Activated T-helper 2 cell treated with anti-CD3 and anti-CD28 coated beads, Interferon-gamma antibody, Interleukin-2, Interleukin-4, amounts not matched to agents 10 μg/mL and 5 μg/mL and 100 μg/mL, durations not matched to agents 14 hours and 24 hours and 36 hours (primary cell): Measurements from ENCODE around the gene PRXL2A. TPM values are rescaled to one million over a fixed set of nuclear protein-coding genes. Genes with fewer than 3 reads are reported as not detected.
A peak's percentile ranks its signal among the peaks of the same experiment; 100 is the strongest.

ENCODE experiments used
- DNase-seq: peaks from one replicate; pipeline ENCODE4 v3.0.0; 2021; ENCODE audit warnings: low spot score
- H3K27ac Mint-ChIP-seq: one replicate; pipeline ENCODE4 v1.8.0; 2021; ENCODE audit warnings: mixed read lengths
- H3K27me3 Mint-ChIP-seq: one replicate; pipeline ENCODE4 v1.8.0; 2021; ENCODE audit warnings: low read depth, mixed read lengths
- H3K36me3 Mint-ChIP-seq: one replicate; pipeline ENCODE4 v1.8.0; 2021; ENCODE audit warnings: low read depth, mixed read lengths
- H3K4me1 Mint-ChIP-seq: one replicate; pipeline ENCODE4 v1.8.0; 2021; ENCODE audit warnings: low read depth, mixed read lengths
- H3K4me3 Mint-ChIP-seq: one replicate; pipeline ENCODE4 v1.8.0; 2021; ENCODE audit warnings: low read depth, mild to moderate bottlenecking, moderate library complexity, mixed read lengths
- H3K9me3 Mint-ChIP-seq: one replicate; pipeline ENCODE4 v1.8.0; 2021; ENCODE audit warnings: mixed read lengths
- intact Hi-C: fragments of 100-400 bp; cut with micrococcal nuclease; formaldehyde crosslinking; loops from one replicate; pipeline ENCODE4 v1.15.1; 2023
- total RNA-seq: library from RNA; stranded (reverse); gene quantifications from 2 replicates; pipeline ENCODE4 v1.2.3, GENCODE V29; 2022

The PRXL2A gene
- total RNA-seq, 1 donor from 2014 or later = 18.4 TPM

DNA sequence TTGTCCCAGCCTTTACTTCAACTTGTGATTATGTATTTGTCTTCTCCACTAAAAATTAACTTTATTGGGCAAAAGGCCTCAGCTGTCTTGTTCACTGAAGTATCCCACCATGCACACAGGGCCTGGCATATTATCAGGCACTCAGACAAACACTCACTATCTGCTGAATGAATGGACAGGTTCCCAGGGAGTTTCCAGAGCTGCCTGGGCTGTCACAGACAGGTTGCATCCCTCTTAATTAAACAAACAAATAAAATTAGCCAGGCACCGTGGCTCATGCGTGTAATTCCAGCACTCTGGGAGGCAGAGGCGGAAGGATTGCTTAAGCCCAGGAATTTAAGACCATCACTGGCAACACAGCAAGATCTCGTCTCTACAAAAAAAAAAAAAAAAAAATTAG is 44.3 kb downstream of the PRXL2A start:
- Mint-ChIP-seq H3K27ac (no peak overlapping the region), H3K4me3 (no peak overlapping the region), H3K36me3 (peaks cover 17% of the 10 kb centered on the region), H3K27me3 (peaks cover 5% of the 10 kb centered on the region), H3K9me3 (no peaks in the 10 kb centered on the region), H3K4me1 (peaks cover 22% of the 10 kb centered on the region)
- DNase-seq = no peak
- intact Hi-C loops = no loop called here

DNA sequence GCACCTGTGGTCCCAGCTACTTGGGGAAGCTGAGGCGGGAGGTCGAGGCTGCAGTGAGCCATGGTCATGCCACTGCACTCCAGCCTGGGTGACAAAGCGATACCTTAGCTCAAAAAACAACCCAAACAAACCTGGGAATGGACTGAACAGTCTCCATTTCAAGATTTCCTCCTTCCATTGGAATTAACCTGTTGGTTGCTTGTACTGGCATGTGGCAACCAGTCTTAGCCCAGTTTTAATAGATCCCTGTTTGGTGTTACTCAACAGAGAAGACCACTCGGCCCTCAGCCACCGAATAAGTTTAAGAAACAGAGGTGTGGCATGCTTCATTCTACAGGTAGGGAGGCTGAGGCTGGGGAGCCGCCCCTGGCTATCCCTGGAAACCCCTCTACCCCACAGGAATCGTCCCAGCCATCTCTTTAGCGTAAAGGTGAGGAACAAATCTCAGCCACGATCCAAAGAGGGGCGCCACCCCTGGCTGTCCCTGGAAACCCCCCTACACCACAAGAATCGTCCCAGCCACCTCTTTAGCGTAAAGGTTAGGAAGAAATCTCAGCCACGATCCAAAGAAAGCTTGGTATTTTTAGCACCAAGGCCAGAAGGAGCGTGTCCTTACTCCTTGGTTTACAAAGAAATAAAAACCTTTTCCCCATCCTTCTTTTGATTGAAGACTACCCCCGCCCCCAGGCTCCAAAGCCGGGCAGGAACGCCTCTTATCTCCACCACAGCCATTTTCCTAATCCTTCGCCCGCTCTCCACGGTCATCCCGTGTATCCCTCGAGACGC is 44.9 kb downstream of the PRXL2A start:
- peak overlapping the region; percentile 73 for H3K4me3 Mint-ChIP-seq
- no peaks in the 10 kb centered on the region for H3K9me3 Mint-ChIP-seq
- peaks cover 28% of the 10 kb centered on the region for H3K4me1 Mint-ChIP-seq
- peak overlapping the region; percentile 53 for H3K27ac Mint-ChIP-seq
- H3K36me3 Mint-ChIP-seq = peaks cover 21% of the 10 kb centered on the region
- peaks cover 2% of the 10 kb centered on the region for H3K27me3 Mint-ChIP-seq
- no peak for DNase-seq
- intact Hi-C loops = no loop called here

DNA sequence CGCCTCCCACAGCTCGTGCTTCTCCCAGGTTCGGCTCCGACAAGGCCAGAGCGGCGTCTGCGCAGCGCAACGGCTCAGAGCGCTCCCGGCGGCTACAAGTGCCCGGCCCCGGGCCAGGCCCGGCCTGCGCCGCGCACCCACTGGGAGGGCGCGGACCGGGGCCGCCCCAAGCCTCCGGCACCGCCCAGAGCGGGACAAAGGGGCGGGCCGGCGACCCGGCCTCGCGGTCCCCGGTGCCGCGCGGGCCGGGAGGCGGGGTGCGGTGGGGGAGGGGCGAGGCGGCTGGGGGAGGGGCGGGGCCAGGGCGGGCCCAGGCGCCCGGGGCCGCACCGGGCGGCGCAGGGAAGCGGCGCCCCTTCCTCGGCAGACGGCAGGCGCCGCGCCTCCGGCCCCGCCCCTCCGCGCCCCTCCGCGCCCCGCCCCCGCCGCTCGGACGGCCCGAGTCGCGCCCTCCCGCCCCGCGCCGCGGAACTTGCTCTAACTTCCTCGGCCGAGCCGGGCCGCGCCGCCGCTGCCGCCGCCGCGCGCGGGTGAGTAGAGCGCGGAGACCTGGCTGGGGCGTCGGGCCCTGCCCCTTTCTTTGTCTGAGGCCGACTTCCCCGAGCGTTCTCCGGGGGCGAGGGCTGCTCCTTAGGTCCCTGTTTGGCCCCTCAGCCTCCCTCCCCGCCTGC is 45.6 kb downstream of the PRXL2A start, which contains the start of gene TSPAN14:
TSPAN14 (plus strand) TSS at position 469 of the 671 bp plus-strand sequence. CDS start 34,924 bp downstream, outside the sequence.
- Mint-ChIP-seq H3K27ac (peak within 1 kb of the TSS; percentile 80), H3K27me3 (no peaks in the 10 kb centered on the region), H3K4me1 (peaks cover 35% of the 10 kb centered on the region), H3K4me3 (peak within 1 kb of the TSS; percentile 98), H3K36me3 (peaks cover 27% of the 10 kb centered on the region), H3K9me3 (no peaks in the 10 kb centered on the region)
- peak; percentile 70 for DNase-seq
- intact Hi-C loops = no loop called here

DNA sequence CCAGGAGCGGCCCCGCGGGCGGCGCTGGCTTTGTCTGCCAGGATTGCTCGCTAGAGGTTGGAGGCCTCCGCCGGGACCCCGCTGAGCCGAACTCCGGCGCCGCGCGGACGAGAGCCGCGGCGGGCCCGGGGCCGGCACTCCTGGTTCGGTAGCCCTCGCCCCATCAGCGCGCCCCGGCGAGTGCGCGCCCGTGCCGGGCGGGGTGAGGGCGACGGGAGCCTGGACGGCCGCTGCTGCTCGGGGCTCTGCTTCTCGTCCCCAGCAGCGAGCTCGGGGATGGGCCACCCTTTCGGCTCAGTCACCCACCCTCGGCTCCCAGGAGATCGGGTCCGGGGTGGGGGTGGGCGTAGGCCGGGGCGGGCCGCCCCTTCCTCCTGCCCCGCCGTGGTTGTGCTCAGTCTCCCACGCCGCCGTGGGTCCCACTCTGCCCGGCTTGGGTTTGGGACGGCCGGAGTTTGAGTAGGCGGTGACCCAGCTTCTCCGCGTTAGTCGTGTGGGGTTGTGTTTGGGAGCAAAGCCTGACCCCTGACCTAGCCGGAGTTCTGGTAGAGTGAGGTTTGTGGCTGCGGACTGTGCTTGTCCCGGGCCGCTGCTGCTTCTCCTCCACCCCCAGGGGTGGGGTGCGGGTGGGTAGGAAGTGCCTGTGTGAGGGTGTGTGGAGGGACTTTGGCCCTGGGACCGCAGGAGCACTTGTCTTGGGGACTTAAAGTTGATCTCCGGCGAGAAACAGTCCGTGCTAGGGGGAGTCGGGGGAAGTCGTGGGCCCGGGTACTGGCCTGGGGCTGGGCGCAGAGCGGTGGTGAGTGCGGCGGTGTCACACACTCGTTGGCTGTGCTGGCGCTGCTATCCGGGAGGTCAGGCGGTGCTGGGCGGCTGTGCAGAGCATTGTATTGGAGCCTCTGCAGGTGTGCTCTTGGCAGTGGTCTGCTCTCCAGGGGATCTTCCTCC is 46.4 kb downstream of the PRXL2A start:
- no peak for DNase-seq
- peak overlapping the region; percentile 98 for H3K4me3 Mint-ChIP-seq
- peak overlapping the region; percentile 80 for H3K27ac Mint-ChIP-seq
- peaks cover 42% of the 10 kb centered on the region for H3K4me1 Mint-ChIP-seq
- peaks cover 27% of the 10 kb centered on the region for H3K36me3 Mint-ChIP-seq
- intact Hi-C loops = no loop called here
- H3K27me3 Mint-ChIP-seq = no peaks in the 10 kb centered on the region
- H3K9me3 Mint-ChIP-seq = no peaks in the 10 kb centered on the region

DNA sequence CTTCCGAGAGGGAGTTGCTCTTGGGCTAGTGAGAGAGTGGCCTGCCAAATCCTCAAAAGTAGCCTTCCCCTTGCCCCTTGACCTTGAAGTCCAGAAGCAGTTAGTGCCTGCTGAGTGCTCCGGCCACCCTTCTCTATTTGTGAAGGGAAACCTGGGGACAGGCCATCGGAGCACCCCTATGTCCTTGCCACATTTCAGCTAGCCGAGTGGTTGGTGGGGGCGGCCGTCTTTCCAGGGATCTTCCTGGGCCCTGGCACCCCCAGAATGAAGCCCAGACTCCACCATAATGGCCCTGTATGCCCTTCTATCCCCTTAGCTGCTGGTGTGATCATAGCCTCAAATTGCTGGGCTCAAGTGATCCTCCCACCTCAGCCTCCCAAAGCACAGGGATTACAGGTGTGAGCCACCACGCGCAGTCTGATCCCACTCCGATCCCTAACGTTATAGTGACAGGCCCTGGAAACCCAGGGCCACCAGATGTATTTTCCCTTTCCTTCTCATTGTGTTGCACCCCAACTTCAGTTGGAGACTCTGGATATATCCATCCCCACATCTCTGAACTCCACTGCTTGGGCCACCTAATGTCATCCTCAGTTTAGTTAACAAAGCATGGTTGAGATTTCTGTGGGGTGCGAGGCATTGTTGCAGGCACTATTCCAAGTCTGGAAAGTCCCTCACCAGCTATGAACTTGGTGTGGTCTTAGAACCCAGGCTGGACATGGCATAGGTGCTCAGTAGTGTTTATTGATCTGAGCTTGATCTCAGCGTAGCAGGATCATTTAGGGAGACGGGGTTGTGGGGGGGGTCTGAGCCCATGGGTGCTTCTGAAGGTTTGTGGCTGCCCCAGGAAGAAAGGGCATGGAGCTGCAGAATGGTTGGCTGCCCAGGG is 47.4 kb downstream of the PRXL2A start:
- H3K4me1 Mint-ChIP-seq = peaks cover 51% of the 10 kb centered on the region
- DNase-seq = no peak
- H3K4me3 Mint-ChIP-seq = peak overlapping the region; percentile 98
- no peaks in the 10 kb centered on the region for H3K27me3 Mint-ChIP-seq
- H3K9me3 Mint-ChIP-seq = no peaks in the 10 kb centered on the region
- intact Hi-C loops = no loop called here
- peak overlapping the region; percentile 80 for H3K27ac Mint-ChIP-seq
- peaks cover 27% of the 10 kb centered on the region for H3K36me3 Mint-ChIP-seq

DNA sequence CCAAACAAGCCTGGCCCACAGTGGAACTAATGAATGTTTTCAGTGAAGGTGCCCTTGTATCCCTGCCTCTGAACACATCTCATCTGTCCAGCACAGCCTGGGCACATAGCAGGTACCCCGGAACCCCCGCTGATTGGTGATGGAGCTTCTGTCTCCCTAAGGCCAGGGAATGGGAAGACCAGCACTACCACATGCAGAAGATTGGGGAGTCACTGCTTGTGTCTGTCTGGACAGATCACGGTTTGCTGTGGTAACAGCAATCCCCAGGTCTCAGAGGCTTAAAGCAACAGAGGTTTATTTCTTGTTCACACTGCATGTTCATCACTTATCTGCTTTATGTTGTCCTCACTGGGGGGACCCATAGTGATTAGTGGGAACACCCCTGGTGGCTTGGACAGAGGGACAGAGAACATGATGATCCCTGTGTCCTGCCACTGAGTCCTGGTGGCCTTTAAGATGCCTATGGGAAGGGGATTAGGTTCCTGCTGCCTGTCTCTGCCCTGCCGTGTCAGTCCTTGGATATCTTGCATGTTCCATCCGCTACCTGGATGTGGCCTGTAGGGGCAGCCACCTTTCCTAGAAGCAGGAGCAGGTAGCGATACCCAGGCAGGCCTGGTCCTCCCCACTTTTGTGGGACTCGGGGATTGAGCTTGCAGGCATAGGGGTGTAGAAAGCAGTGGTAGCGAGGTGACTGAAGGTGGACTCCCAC is 49.4 kb downstream of the PRXL2A start:
- no peak for DNase-seq
- intact Hi-C loops = loop anchor here (2.0 kb wide), 2 partner anchors 15 to 41 kb away; no protein-coding TSS in a partner anchor
- H3K36me3 Mint-ChIP-seq = peaks cover 27% of the 10 kb centered on the region
- peak overlapping the region; percentile 51 for H3K4me3 Mint-ChIP-seq
- no peaks in the 10 kb centered on the region for H3K9me3 Mint-ChIP-seq
- H3K27me3 Mint-ChIP-seq = no peaks in the 10 kb centered on the region
- peak overlapping the region; percentile 80 for H3K27ac Mint-ChIP-seq
- peaks cover 69% of the 10 kb centered on the region for H3K4me1 Mint-ChIP-seq

DNA sequence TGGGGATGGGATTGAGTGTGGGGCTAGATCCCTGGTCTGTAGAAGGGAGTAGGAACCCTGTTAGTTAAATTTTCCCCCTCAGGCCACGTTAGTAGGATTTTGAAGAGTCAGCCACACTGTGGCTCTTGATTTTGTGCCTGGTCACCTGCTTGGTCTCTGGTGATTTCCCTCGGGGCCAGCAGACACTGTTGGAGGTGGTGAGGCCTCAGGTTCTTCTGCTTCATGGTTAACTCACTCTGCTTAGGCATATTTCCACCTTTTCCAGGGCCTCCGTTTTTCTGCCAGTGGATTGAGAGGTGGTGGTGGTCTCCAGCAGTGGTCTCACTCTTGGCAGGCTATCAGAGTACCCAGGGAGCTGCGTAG is 49.9 kb downstream of the PRXL2A start:
- Mint-ChIP-seq H3K36me3 (peaks cover 28% of the 10 kb centered on the region), H3K9me3 (no peaks in the 10 kb centered on the region), H3K27me3 (no peaks in the 10 kb centered on the region), H3K27ac (peak overlapping the region; percentile 80), H3K4me3 (peak overlapping the region; percentile 58), H3K4me1 (peaks cover 72% of the 10 kb centered on the region)
- DNase-seq = no peak
- intact Hi-C loops = loop anchor here (2.0 kb wide), 2 partner anchors 15 to 41 kb away; no protein-coding TSS in a partner anchor

DNA sequence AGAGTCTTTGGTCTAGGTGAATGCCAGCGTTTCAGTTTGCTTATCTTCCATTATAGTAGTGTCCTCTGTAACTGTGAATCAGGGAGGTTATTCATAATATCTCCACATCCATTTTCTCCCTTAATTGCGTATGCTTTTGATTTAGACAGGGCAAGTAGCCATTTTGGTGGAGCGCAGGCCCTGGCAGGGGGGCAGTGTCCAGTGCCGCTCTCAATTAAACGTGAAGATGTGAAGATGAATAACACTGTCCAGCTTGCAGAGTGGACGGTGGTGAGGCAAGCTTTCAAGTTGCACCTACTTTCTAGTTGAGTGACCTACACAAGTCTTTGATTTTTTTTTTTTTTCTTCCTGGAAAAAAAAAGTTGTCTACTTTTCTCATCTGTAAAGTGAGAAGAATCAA is 50.3 kb downstream of the PRXL2A start:
- Mint-ChIP-seq H3K4me1 (peaks cover 72% of the 10 kb centered on the region), H3K9me3 (no peaks in the 10 kb centered on the region), H3K27me3 (no peaks in the 10 kb centered on the region), H3K36me3 (peaks cover 32% of the 10 kb centered on the region), H3K4me3 (peak overlapping the region; percentile 58), H3K27ac (peak overlapping the region; percentile 80)
- intact Hi-C loops = loop anchor here (1.0 to 2.0 kb wide), 3 partner anchors 9 to 40 kb away; no protein-coding TSS in a partner anchor
- no peak for DNase-seq

DNA sequence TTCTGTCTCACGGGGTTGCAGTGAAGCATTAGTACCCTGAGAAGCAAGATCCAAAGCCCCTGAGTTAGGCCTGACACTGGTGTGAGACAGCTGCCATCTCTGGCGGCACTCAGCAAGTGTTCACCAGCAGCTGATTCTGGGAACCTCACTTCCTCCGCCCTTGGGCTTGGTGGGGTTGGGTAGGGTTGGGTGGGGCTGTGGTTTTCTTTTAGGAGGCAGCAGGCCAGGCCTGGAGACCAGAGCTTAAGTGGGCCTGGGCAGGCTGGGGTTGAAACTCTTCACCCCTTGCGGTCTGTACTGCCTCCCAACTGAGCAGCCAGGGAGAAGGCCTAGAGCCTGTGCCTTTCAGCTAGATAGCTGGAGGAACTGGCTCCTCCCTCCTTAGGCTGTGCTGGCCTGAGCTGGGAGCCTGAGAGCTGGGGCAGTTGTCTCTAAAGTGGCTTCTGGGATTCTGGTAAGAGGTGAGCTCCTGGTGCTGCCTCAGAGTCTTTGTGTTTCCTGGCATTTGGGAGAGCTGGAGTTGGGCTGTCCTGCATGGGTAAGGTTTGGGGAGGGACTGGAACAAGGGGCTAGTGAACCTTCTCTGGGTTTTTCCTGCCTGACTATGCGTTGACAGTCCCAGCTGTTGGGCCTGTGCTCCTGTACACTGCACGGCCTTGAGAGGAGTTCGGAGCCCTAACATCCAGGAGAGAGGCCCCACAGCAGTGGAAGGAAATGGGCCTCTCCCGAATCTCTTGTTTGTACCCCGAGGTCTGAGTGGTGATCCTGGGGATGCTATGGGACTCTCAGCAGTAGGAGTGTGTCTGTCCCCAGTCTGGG is 50.9 kb downstream of the PRXL2A start:
- peaks cover 77% of the 10 kb centered on the region for H3K4me1 Mint-ChIP-seq
- peak overlapping the region; percentile 80 for H3K27ac Mint-ChIP-seq
- peak overlapping the region; percentile 72 for H3K4me3 Mint-ChIP-seq
- intact Hi-C loops = loop anchor here (1.0 to 2.0 kb wide), 3 partner anchors 8 to 40 kb away; no protein-coding TSS in a partner anchor
- H3K36me3 Mint-ChIP-seq = peaks cover 35% of the 10 kb centered on the region
- H3K9me3 Mint-ChIP-seq = no peaks in the 10 kb centered on the region
- peak; percentile 62 for DNase-seq
- H3K27me3 Mint-ChIP-seq = no peaks in the 10 kb centered on the region

DNA sequence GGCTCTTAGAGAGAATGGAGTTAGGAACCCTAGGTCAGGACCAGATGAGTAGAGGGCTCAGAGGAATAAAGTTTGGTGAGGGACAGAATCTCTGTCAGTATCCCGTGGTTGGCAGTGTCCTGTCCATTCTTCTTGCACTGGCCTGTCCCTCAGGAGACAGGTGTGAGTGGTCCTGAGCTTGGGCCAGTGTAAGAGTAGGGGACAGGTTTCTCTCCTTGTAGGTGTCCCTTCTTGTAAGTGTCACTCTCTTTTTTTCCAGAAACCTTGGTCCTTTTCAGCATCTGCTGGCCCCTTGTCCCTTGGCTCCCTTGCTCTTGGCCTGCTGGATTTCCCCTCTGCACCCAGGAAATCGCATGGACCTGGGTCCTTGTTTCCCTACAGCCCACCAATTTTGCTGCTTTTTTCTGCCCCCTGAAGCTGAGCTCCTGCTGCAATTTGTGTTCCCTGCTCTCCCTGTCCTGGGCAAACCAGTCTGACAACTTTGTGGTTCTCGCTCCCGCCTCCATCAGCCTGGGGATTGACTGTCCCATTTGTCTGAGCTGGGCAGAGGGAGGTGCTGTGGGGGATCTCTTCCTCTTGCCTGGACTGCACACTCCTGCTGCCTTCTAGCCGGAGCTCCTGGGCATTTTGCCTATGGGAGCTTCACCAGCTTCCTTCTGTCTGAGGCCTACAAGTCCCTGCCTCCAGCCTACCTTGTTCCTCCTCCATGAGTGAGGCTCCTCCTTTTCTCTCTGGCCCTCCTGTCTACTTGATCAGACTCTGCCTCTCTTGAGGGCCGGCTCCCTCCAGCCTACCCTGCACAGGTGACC is 52.3 kb downstream of the PRXL2A start:
- H3K9me3 Mint-ChIP-seq = no peaks in the 10 kb centered on the region
- H3K27me3 Mint-ChIP-seq = no peaks in the 10 kb centered on the region
- H3K4me1 Mint-ChIP-seq = peaks cover 89% of the 10 kb centered on the region
- peak overlapping the region; percentile 80 for H3K27ac Mint-ChIP-seq
- peak overlapping the region; percentile 72 for H3K4me3 Mint-ChIP-seq
- H3K36me3 Mint-ChIP-seq = peaks cover 31% of the 10 kb centered on the region
- DNase-seq = no peak
- intact Hi-C loops = no loop called here
